ENCODE data around the gene ZNF85. TPM values are rescaled to one million over a fixed set of nuclear protein-coding genes. Genes with fewer than 3 reads are reported as not detected.
"Not testable (repeated sequence)": the region's sequence is repeated elsewhere in the genome, so short reads cannot be mapped to it uniquely, and the experiment has no call there.

Gene ZNF85
- total RNA-seq, 2 experiments from 2014 or later: 3.4 to 4.7 TPM

DNA sequence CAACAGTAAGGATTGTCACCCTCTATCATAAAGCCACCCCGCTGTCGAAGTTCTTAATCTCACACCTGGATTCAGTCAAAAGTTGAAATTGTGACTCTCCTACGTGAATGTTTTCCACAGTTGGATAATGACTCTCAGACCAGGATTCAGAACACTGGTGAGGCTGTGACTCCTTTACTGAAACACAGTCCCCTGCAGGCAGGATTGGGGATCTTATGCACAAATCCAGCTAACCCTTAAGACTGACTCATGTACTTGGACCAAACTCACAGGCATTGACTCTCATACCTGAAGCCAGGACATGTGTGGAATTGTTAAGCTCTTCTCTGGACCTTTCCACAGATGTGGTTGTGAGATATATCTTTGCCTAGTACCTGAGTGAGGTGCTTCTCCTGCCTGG lies 46.8 kb downstream of the ZNF85 start:
- Histone ChIP-seq H3K9me3 (ENCODE audit: control insufficient read depth in 1 of 2, insufficient read depth in 1 of 2, low read length in 2 of 2) (no peaks in the 10 kb centered on the region), H3K4me3 (ENCODE audit: low read length) (no peak overlapping the region), H3K4me1 (ENCODE audit: insufficient read depth, low read length) (no peaks in the 10 kb centered on the region), H3K27ac (ENCODE audit: low read depth in 1 of 2, low read length in 2 of 2) (no peak overlapping the region), H3K36me3 (ENCODE audit: insufficient read depth, low read length) (no peaks in the 10 kb centered on the region), H3K27me3 (ENCODE audit: control insufficient read depth in 1 of 2, insufficient read depth in 2 of 2, low read length in 2 of 2) (no peaks in the 10 kb centered on the region)
- TF ChIP-seq, protein P1, sequence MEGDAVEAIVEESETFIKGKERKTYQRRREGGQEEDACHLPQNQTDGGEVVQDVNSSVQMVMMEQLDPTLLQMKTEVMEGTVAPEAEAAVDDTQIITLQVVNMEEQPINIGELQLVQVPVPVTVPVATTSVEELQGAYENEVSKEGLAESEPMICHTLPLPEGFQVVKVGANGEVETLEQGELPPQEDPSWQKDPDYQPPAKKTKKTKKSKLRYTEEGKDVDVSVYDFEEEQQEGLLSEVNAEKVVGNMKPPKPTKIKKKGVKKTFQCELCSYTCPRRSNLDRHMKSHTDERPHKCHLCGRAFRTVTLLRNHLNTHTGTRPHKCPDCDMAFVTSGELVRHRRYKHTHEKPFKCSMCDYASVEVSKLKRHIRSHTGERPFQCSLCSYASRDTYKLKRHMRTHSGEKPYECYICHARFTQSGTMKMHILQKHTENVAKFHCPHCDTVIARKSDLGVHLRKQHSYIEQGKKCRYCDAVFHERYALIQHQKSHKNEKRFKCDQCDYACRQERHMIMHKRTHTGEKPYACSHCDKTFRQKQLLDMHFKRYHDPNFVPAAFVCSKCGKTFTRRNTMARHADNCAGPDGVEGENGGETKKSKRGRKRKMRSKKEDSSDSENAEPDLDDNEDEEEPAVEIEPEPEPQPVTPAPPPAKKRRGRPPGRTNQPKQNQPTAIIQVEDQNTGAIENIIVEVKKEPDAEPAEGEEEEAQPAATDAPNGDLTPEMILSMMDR (IDR thresholded peaks at IDR 0.05): no peak
- ATAC-seq (ENCODE audit: poor library complexity): no peak
- intact Hi-C loops (cut with DNase I, micrococcal nuclease): no loop called here
- no peaks in the 10 kb centered on the region for H3K27me3 Mint-ChIP-seq
- POLR2A ChIA-PET: no interaction called here
- no peak for DNase-seq
- H3K4me3 Mint-ChIP-seq: no peak overlapping the region
- H3K36me3 Mint-ChIP-seq (ENCODE audit: low read depth): no peaks in the 10 kb centered on the region
- CTCF ChIA-PET: interaction anchor here (0.6 kb wide), 1 partner anchor 1079 kb away, joined by 3 read pairs; no protein-coding TSS in a partner anchor
- H3K9me3 Mint-ChIP-seq: no peaks in the 10 kb centered on the region
- no peaks in the 10 kb centered on the region for H3K4me1 Mint-ChIP-seq (ENCODE audit: low read depth)
- no peak overlapping the region for H3K27ac Mint-ChIP-seq

DNA sequence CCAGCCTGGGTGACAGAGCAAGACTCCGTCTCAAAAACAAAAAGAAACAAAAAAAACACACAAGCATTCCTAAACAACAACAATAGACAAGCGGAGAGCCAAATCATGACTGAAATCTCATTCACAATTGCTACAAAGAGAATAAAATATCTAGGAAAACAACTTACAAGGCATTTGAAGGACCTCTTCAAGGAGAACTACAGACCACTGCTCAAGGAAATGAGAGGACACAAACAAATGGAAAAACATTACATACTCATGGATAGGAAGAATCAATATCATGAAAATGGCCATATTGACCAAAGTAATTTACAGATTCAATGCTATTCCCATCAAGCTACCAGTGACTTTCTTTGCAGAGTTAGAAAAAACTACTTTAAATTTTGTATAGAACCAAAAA lies 69.7 kb downstream of the ZNF85 start:
- H3K27me3 Mint-ChIP-seq; H3K36me3 ChIP-seq (ENCODE audit: insufficient read depth, low read length); H3K27me3 ChIP-seq (ENCODE audit: control insufficient read depth in 1 of 2, insufficient read depth in 2 of 2, low read length in 2 of 2); intact Hi-C loops (cut with DNase I, micrococcal nuclease); H3K4me3 ChIP-seq (ENCODE audit: low read length); H3K27ac ChIP-seq (ENCODE audit: low read depth in 1 of 2, low read length in 2 of 2); H3K27ac Mint-ChIP-seq; H3K4me1 ChIP-seq (ENCODE audit: insufficient read depth, low read length); H3K4me1 Mint-ChIP-seq (ENCODE audit: low read depth); H3K4me3 Mint-ChIP-seq; H3K36me3 Mint-ChIP-seq (ENCODE audit: low read depth); ATAC-seq (ENCODE audit: poor library complexity); DNase-seq; CTCF ChIA-PET: not testable (repeated sequence)
- H3K9me3 ChIP-seq (ENCODE audit: control insufficient read depth in 1 of 2, insufficient read depth in 1 of 2, low read length in 2 of 2): peaks cover 3 to 11% of the 10 kb centered on the region in 2 experiments
- POLR2A ChIA-PET: interaction anchor here (0.9 kb wide), 1 partner anchor 70 kb away, joined by 4 read pairs; no protein-coding TSS in a partner anchor
- peaks cover 12% of the 10 kb centered on the region for H3K9me3 Mint-ChIP-seq

DNA sequence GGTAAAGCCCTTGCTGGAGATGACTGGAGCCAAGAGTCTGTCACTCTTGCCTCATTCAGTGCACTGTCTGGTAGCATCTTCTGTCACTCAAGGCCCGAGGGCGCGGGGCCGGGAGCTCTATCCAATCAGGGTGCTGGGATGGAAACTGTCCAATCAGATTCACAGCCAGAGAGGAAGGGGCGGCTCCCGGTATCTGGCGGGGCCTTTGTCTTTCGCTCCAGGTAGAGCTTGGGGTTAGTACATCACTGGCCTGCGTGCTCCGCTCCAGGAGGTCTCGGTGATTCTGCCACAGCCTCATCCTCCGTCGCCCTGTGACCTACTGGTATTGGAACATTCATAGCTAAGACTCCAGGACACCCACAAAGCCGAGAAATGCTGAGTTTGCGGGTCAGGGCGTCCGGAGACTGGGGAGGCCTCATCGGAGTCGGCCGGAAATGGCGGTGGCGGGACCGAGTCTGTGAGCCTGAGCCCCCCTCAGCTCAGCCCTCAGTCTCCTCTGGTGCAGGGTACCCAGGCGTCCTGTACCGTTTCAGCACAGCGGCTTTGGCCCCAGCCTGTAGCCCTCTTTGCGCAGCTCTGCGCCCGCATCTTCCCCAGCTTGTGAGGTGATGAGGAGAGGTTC lies 76.8 kb downstream of the ZNF85 start:
- H3K27ac ChIP-seq (ENCODE audit: low read depth in 1 of 2, low read length in 2 of 2): no peak overlapping the region
- intact Hi-C loops (cut with DNase I, micrococcal nuclease): loop anchor here in 1 of 2 experiments (2.0 kb wide), 1 partner anchor 77 kb away; the partner anchor contains the start of gene ZNF85
- peak overlapping the region; percentile 54 for H3K4me3 ChIP-seq (ENCODE audit: low read length)
- Mint-ChIP-seq H3K27me3 (no peaks in the 10 kb centered on the region), H3K9me3 (no peaks in the 10 kb centered on the region), H3K27ac (peak overlapping the region; percentile 32), H3K36me3 (ENCODE audit: low read depth) (no peaks in the 10 kb centered on the region), H3K4me3 (peak overlapping the region; percentile 85), H3K4me1 (ENCODE audit: low read depth) (peaks cover 13% of the 10 kb centered on the region)
- H3K9me3 ChIP-seq (ENCODE audit: control insufficient read depth in 1 of 2, insufficient read depth in 1 of 2, low read length in 2 of 2): no peaks in the 10 kb centered on the region
- DNase-seq (peak; percentile 66 to 94 (median 80)), ATAC-seq (ENCODE audit: poor library complexity) (peak; percentile 100)
- no peaks in the 10 kb centered on the region for H3K36me3 ChIP-seq (ENCODE audit: insufficient read depth, low read length)
- H3K4me1 ChIP-seq (ENCODE audit: insufficient read depth, low read length): peaks cover 10% of the 10 kb centered on the region
- H3K27me3 ChIP-seq (ENCODE audit: control insufficient read depth in 1 of 2, insufficient read depth in 2 of 2, low read length in 2 of 2): no peaks in the 10 kb centered on the region
- CTCF ChIA-PET: interaction anchor here (1.0 to 1.1 kb wide), 2 partner anchors 18 to 21 kb away, joined by 3 to 4 read pairs; partner anchors contain the start of gene ZNF430
- POLR2A ChIA-PET: interaction anchor here (0.9 to 1.7 kb wide), 15 partner anchors 16 to 1052 kb away, joined by 3 to 45 read pairs (median 6); partner anchors contain the start of genes ZNF100, ZNF257, ZNF429 and ZNF43
- TF ChIP-seq, protein P1 (IDR thresholded peaks at IDR 0.05): no peak

Other genes starting within 250 kb of the ZNF85 start
- gene ZNF66, start 146.9 kb upstream of the ZNF85 start, total RNA-seq: 1 to 10 TPM; 6.4 to 7.4 TPM
- gene ZNF430, start 97.4 kb downstream of the ZNF85 start, total RNA-seq: 10 to 100 TPM; 40.5 to 43.8 TPM
- gene ZNF714, start 159.0 kb downstream of the ZNF85 start, total RNA-seq: 10 to 100 TPM in 1 of 2 experiments, 1 to 10 TPM in 1; 8.0 to 10.0 TPM
- gene ZNF431, start 218.8 kb downstream of the ZNF85 start, total RNA-seq: 10 to 100 TPM; 24.6 to 25.9 TPM

All from CD4-positive, alpha-beta T cell (primary cell).